ENCODE data around the gene TRAF5.

Gene TRAF5

DNA sequence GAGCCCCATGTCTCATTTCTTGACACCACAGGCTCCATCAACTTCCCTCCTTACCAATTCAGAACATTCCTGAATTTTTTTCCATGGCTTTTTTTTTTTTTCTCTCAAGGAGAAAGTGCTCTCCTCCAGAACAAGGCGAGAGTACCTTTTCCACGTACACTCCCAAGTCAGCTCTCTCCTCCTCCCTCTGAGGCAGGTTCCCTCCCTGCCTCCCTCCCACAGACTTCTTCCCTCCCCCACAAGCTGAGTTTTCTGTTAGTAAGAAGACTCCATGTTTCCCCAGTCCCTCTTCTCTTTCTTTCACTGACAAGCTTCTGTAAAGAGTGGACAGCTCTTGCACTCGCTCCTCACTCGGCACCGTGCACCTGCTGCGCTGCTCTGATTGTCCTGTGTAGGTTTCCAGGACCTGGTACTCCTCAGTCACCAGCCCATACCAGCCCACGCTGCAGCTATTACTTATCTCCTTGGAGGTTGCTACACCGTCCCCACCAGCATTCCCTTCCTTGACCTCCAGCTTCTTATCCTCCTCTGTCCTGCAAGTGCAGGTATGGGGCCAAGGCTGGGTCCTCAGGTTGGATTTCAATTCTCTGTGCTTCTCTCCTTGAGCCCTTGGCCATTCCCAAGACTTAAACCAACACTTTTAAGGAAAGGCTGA, 3.8 kb downstream of the TRAF5 start:
- no peak overlapping the region for H3K4me3 ChIP-seq (ENCODE audit: low read depth, low read length)
- TF ChIP-seq, protein P1, sequence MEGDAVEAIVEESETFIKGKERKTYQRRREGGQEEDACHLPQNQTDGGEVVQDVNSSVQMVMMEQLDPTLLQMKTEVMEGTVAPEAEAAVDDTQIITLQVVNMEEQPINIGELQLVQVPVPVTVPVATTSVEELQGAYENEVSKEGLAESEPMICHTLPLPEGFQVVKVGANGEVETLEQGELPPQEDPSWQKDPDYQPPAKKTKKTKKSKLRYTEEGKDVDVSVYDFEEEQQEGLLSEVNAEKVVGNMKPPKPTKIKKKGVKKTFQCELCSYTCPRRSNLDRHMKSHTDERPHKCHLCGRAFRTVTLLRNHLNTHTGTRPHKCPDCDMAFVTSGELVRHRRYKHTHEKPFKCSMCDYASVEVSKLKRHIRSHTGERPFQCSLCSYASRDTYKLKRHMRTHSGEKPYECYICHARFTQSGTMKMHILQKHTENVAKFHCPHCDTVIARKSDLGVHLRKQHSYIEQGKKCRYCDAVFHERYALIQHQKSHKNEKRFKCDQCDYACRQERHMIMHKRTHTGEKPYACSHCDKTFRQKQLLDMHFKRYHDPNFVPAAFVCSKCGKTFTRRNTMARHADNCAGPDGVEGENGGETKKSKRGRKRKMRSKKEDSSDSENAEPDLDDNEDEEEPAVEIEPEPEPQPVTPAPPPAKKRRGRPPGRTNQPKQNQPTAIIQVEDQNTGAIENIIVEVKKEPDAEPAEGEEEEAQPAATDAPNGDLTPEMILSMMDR (IDR thresholded peaks at IDR 0.05; ENCODE audit: insufficient read depth, low read length, missing control alignments), result no peak
- CTCF ChIA-PET, result interaction anchor here (5.5 to 11.1 kb wide), 2 partner anchors 140 to 184 kb away, joined by 33 to 220 read pairs; no protein-coding TSS in a partner anchor
- DNase-seq (ENCODE audit: low read depth, low spot score), result no peak
- POLR2A ChIA-PET, result no interaction called here

DNA sequence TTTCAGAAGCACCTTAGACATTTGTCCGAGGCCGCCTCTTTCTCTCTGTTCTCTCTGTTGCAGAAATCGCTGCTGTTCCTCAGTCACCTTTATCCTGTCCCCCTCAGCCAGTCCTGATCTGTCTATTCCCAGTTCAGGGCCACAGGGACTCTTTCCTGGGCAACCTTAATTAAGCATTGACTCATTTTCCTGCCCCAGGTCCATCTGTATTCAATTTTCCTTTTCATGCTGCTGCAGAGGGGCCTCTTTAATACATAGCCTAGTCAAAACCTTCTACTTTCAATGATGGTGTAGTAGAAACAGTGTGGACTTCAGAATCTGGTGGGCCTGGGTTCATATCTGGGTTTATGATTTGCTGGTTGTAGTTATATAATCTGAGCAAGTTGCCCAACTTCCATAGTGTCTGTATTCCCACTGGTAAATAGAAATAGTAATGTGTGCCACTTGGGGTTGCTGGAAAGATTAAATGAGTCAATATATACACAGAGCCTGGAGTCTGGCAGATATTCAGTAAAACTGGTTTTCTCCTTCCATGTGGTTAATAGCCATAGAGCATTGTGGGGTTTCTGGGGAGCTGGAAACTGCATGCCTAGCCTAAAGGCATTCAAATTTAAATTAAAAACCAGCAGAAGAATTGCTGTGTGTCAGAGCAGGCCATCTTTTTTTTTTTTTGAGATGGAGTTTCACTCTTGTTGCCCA, 4.5 kb downstream of the TRAF5 start:
- POLR2A ChIA-PET, result interaction anchor here (0.6 kb wide), 1 partner anchor 283 kb away, joined by 3 read pairs; no protein-coding TSS in a partner anchor
- CTCF ChIA-PET, result interaction anchor here (1.1 to 11.1 kb wide), 4 partner anchors 8 to 325 kb away, joined by 3 to 220 read pairs (median 4); no protein-coding TSS in a partner anchor
- TF ChIP-seq, protein P1 (IDR thresholded peaks at IDR 0.05; ENCODE audit: insufficient read depth, low read length, missing control alignments), result no peak
- DNase-seq (ENCODE audit: low read depth, low spot score), result no peak
- H3K4me3 ChIP-seq (ENCODE audit: low read depth, low read length), result no peak overlapping the region

DNA sequence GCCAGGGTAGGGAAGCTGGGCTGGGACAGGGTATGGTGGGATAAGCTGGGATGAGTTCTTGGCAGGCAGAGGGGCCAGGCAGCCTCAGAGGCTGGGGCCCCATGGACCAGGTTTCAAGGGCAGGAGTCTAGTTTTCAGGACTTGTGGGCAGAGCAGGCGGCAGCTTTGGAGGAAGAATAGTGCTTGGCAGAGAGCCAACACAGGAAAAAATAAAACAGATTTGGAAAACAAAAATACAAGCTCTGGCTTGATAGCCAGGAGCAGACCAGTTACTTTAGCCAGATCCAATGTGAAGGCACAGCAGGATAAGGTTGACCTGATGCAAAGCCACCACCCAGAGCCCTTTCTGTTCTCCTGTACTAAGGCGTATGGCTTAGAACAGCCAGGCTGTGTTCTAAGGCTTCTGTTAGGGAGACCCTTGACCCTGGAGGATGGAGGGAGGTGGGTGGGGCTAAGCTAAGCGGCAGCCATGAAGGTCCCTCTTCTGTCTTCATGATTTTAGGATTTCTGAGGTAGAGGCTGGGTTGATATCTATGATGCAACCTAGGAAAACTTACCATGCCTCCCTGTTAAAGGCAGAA, 5.5 kb downstream of the TRAF5 start:
- no peak overlapping the region for H3K4me3 ChIP-seq (ENCODE audit: low read depth, low read length)
- POLR2A ChIA-PET, result no interaction called here
- CTCF ChIA-PET, result interaction anchor here (0.9 to 11.1 kb wide), 7 partner anchors 8 to 324 kb away, joined by 3 to 220 read pairs (median 4); no protein-coding TSS in a partner anchor
- no peak for DNase-seq (ENCODE audit: low read depth, low spot score)
- TF ChIP-seq, protein P1 (IDR thresholded peaks at IDR 0.05; ENCODE audit: insufficient read depth, low read length, missing control alignments), result no peak

DNA sequence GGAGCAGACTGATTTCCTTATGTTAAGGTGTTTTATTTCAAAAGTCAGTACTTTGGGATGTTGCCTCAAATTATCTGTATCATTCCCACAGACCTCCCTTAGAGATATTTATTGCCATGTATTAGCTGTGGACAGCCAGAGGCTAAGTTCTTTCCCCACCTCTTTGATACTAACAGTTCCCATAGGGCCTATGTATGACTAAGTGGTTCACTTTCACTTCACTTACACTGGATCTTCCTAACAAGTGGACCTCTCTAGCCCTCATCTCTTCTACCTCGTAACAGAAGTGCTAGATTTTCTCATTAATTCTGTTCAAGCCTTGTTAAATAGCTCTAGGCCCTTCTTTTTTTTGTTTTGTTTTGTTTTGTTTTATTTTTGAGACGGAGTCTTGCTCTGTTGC, 6.2 kb downstream of the TRAF5 start:
- POLR2A ChIA-PET, result no interaction called here
- H3K4me3 ChIP-seq (ENCODE audit: low read depth, low read length), result no peak overlapping the region
- CTCF ChIA-PET, result interaction anchor here (0.5 to 11.1 kb wide), 7 partner anchors 9 to 1458 kb away, joined by 3 to 220 read pairs (median 5); no protein-coding TSS in a partner anchor

DNA sequence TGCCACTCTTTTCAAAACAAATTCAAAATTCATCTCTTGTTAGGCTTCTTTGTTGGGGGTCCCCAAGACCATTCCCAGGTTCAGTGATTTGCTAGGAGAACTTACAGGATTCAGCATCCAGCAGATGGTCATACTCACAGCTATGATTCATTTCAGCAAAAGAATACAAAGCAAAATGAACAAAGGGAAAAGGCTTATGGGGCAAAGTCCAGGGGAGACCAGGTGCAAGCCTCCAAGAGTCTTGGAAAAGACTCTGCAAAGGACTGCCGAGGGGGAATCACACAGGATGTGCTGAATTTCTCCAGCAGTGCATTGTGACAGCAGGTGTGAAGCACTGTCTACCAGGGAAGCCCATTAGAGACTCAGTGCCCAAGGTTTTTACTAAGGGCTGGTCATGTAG, 7.3 kb downstream of the TRAF5 start:
- TF ChIP-seq, protein P1 (IDR thresholded peaks at IDR 0.05; ENCODE audit: insufficient read depth, low read length, missing control alignments), result no peak
- no peak overlapping the region for H3K4me3 ChIP-seq (ENCODE audit: low read depth, low read length)
- ChIA-PET POLR2A (no interaction called here), CTCF (interaction anchor here (1.1 to 1.6 kb wide), 3 partner anchors 11 to 135 kb away, joined by 3 to 5 read pairs (median 3); no protein-coding TSS in a partner anchor)
- DNase-seq (ENCODE audit: low read depth, low spot score), result no peak

More for the DNA sequence above, 6.2 kb downstream of the TRAF5 start:
- TF ChIP-seq, protein P1 (IDR thresholded peaks at IDR 0.05; ENCODE audit: insufficient read depth, low read length, missing control alignments), result no peak
- no peak for DNase-seq (ENCODE audit: low read depth, low spot score)

DNA sequence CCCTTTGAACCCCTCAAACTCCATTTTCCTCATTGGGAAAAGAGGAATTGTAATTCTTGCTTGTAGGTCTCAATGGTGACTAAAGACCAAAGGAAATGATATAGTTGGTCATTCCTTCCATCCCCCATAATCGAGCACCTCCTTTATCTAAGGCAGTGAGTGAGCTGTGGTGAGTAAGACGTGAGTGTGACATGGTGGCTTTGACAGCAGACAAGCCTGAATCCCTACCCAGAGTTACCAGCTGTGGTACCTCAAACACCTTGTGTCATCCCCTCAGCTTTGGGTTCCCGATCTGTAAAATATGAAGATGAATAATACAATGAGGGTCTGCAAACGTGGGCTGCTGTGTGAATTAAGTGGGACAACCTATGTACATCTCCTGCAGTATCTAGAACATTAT, 8.4 kb downstream of the TRAF5 start:
- no peak overlapping the region for H3K4me3 ChIP-seq (ENCODE audit: low read depth, low read length)
- POLR2A ChIA-PET, result no interaction called here
- TF ChIP-seq, protein P1 (IDR thresholded peaks at IDR 0.05; ENCODE audit: insufficient read depth, low read length, missing control alignments), result no peak
- DNase-seq (ENCODE audit: low read depth, low spot score), result no peak
- CTCF ChIA-PET, result interaction anchor here (1.5 to 1.9 kb wide), 2 partner anchors 12 kb away, joined by 3 to 9 read pairs; no protein-coding TSS in a partner anchor
